Bronchial epithelial cell (primary cell): ENCODE results near the gene CEBPZOS. TPM values are rescaled to one million over a fixed set of nuclear protein-coding genes. Genes with fewer than 3 reads are reported as not detected.

Source experiments
- DNase-seq: peaks from one replicate; pipeline ENCODE4 v3.0.0-alpha.2; 2010; ENCODE audit warnings: low read depth
- FAIRE-seq: peaks from 2 replicates; lab custom pipeline; 2011; peaks lifted over from hg19 to GRCh38; lab: Jason Lieb, UNC
- H3K27me3 ChIP-seq: 2 replicates; pipeline ENCODE4 v1.5.1; 2011; ENCODE audit warnings: low read length; ENCODE audit not compliant: control insufficient read depth, insufficient read depth
- H3K36me3 ChIP-seq: 2 replicates; pipeline ENCODE4 v1.5.1; 2011; ENCODE audit warnings: low read length; ENCODE audit not compliant: control insufficient read depth, insufficient read depth
- H3K4me3 ChIP-seq: 2 replicates; pipeline ENCODE4 v1.5.1; 2011; ENCODE audit warnings: mild to moderate bottlenecking, low read depth, low read length, control low read depth
- CTCF ChIP-seq: IDR thresholded peaks from 2 replicates; pipeline ENCODE4 v1.5.1; 2011; ENCODE audit warnings: mild to moderate bottlenecking, moderate library complexity, low read length, control low read depth, inconsistent platforms; ENCODE audit not compliant: insufficient read depth, severe bottlenecking
- total RNA-seq: library from RNA; depleted of rRNA; stranded (reverse); fragments of >200 nt; gene quantifications from 2 replicates; pipeline ENCODE4 v1.2.1, GENCODE V29; 2014

The CEBPZOS gene
- total RNA-seq, 1 donor from 2014 or later, result 7.6 TPM

- Histone ChIP-seq H3K27me3 (no peaks in the 10 kb centered on the region), H3K4me3 (no peak overlapping the region), H3K36me3 (peaks cover 6% of the 10 kb centered on the region)
- DNase-seq (no peak), FAIRE-seq (no peak)
- TF ChIP-seq CTCF, result no peak
Observed at GRCh38 chr2:37243435-37243834, 47.1 kb downstream of the CEBPZOS start.

GRCh38 chr2:37244017-37244416 is 47.7 kb downstream of the CEBPZOS start:
- no peak for DNase-seq
- H3K4me3 ChIP-seq, result no peak overlapping the region
- H3K36me3 ChIP-seq, result peaks cover 6% of the 10 kb centered on the region
- FAIRE-seq, result no peak
- no peaks in the 10 kb centered on the region for H3K27me3 ChIP-seq
- TF ChIP-seq CTCF, result no peak

- no peak for DNase-seq
- H3K27me3 ChIP-seq, result no peaks in the 10 kb centered on the region
- H3K4me3 ChIP-seq, result no peak overlapping the region
- TF ChIP-seq CTCF, result no peak
- peaks cover 6% of the 10 kb centered on the region for H3K36me3 ChIP-seq
- FAIRE-seq, result no peak
Observed at GRCh38 chr2:37244755-37245154, 48.5 kb downstream of the CEBPZOS start.

GRCh38 chr2:37246205-37246604 is 49.9 kb downstream of the CEBPZOS start:
- TF ChIP-seq CTCF, result no peak
- H3K27me3 ChIP-seq, result no peaks in the 10 kb centered on the region
- peaks cover 6% of the 10 kb centered on the region for H3K36me3 ChIP-seq
- DNase-seq (no peak), FAIRE-seq (no peak)
- no peak overlapping the region for H3K4me3 ChIP-seq

- Histone ChIP-seq H3K27me3 (no peaks in the 10 kb centered on the region), H3K4me3 (no peak overlapping the region), H3K36me3 (peaks cover 6% of the 10 kb centered on the region)
- TF ChIP-seq CTCF, result no peak
- FAIRE-seq, result no peak
- DNase-seq, result no peak
Observed at GRCh38 chr2:37250869-37251740, 54.8 kb downstream of the CEBPZOS start.

Other genes starting within 250 kb of the CEBPZOS start
- 19.2 and 26.2 TPM in 2 replicates for gene STRN, start 230.0 kb upstream of the CEBPZOS start, total RNA-seq
- gene HEATR5B, start 112.1 kb upstream of the CEBPZOS start, total RNA-seq, result 20.4 and 23.4 TPM in 2 replicates
- gene GPATCH11, start 112.0 kb upstream of the CEBPZOS start, total RNA-seq, result 3.7 and 3.8 TPM in 2 replicates
- gene EIF2AK2, start 39.5 kb upstream of the CEBPZOS start, total RNA-seq, result 10.5 and 11.1 TPM in 2 replicates
- not detected in 2 replicates for gene SULT6B1, start 7.8 kb upstream of the CEBPZOS start, total RNA-seq
- 53.5 and 62.9 TPM in 2 replicates for gene CEBPZ, start 35.1 kb downstream of the CEBPZOS start, total RNA-seq
- gene NDUFAF7, start 35.2 kb downstream of the CEBPZOS start, total RNA-seq, result 15.5 and 17.9 TPM in 2 replicates
- gene PRKD3, start 128.3 kb downstream of the CEBPZOS start, total RNA-seq, result 19.5 and 22.5 TPM in 2 replicates
- 6.1 and 7.6 TPM in 2 replicates for gene QPCT, start 148.1 kb downstream of the CEBPZOS start, total RNA-seq